ENCODE data around the gene U2AF2.
"Not testable (repeated sequence)": the region's sequence is repeated elsewhere in the genome, so short reads cannot be mapped to it uniquely, and the experiment has no call there.

The U2AF2 gene

DNA sequence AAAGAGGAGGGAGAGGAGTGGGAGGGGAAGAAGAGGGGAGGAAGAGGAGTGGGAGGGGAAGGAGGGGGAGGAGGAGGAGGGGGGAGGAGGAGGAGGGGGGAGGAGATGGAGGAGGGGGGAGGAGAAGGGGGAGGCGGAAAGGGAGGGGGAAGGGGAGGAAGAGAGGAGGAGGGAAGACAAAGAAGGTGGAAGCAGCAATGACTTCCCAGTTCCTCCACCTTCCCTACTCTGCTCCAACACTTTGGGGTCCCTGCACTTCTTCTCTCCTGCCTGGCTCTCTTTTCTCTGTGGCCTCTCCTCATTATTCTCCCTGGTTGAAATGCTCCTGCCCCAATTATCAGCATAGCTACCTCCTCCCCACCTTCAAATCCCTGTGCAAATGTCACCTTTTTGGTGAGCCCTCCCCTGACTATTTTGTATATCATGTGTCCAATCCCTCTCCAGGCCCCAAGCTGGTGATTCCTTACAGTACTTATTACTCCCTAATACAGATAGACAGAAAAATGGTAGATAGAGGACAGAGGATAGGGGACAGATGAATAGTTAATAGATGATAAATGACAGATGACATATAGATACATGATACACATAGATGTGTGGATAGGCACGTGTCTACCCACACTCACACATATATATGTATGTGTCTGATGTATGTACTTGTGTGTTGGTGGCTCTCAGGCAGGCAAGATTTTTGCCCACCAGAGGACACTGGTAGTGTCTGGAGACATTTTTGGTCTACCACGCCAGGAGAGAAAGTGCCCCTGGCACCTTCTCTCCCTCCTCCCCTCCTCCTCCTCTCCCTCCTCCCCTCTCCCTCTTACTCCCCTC, 58.2 kb downstream of the U2AF2 start:
- DNase-seq (ENCODE audit: low spot score), result no peak

GRCh38 chr19:55716531-55716930, 61.7 kb downstream of the U2AF2 start:
- DNase-seq (ENCODE audit: low spot score), result no peak

DNA sequence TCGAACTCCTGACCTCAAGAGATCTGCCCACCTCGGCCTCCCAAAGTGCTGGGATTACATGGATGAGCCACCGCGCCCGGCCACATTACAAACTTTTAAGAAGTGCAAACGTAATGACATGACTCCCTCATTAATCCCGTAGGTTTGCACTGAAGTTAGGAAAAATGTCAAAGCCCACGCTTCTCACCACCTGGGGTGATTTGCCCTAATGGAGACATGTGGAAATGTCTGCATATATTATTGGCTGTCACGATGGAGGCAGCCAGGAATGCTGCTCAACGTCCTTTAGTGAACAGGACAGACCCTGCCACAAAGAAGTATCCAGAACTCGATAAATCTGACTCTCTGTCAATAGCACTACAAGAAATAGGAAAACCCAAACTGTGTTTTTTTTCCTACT, 62.4 kb downstream of the U2AF2 start:
- DNase-seq (ENCODE audit: low spot score), result no peak

GRCh38 chr19:55717879-55718711, 63.3 kb downstream of the U2AF2 start:
- DNase-seq (ENCODE audit: low spot score), result not testable (repeated sequence)

DNA sequence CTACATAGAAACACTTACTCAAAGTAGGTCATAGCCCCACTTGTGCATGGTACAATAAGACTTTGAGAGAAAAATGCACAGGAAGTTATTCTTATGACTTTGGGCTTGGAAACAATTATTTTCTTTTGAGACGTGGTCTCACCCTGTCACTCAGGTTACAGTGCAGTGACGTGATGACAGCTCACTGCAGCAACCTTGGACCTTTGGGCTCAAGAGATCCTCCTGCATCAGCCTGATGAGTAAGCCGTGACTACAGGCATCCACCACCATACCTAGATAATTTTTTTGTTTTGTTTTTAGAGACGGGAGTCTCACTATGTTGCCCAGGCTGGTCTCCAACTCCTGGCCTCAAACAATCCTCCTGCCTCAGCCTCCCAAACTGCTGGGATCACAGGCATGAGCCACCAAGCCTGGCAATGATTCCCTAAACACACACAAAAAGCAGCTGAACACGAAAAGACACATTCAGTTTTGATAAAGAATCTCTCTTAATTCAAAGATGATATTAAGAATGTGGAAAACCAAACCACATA, 65.4 kb downstream of the U2AF2 start:
- no peak for DNase-seq (ENCODE audit: low spot score)

DNA sequence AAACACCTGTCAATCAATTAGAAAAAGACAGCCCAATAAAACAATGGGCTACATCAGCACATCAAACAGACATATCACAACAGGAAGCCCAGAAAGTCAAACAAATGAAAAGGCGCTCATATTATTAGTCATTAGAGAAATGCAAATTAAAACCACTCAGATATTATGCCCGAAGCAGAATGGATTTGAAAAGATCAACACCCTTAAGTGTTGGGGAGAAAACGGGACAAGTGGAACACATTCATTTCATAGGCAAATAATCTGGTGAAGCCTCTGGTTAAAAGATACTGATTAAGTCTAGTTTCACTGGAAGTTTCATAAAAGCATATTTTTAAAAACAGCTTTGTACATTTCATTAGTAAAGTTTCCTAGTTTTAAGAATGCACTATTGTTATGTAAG, 66.0 kb downstream of the U2AF2 start:
- no peak for DNase-seq (ENCODE audit: low spot score)

GRCh38 chr19:55723491-55723890, 68.7 kb downstream of the U2AF2 start:
- no peak for DNase-seq (ENCODE audit: low spot score)
